ENCODE measurements around the gene SYNGR4. TPM values are rescaled to one million over a fixed set of nuclear protein-coding genes. Genes with fewer than 3 reads are reported as not detected.

The SYNGR4 gene
- total and polyA plus RNA-seq, 2 donors (not counting 1 experiment from before 2014, with no cell fraction given) = not detected

- H3K4me1 ChIP-seq (ENCODE audit: control insufficient read depth in 2 of 2, insufficient read depth in 2 of 2, low read length in 2 of 2) = peaks cover 6 to 13% of the 10 kb centered on the region in 2 donors
- 97% methylated on average over 14 of the region's 14 CpGs for WGBS (ENCODE audit: insufficient coverage)
- no peak overlapping the region for H3K4me3 ChIP-seq (ENCODE audit: control extremely low read depth in 1 of 5, extremely low read depth in 1 of 5, insufficient read depth in 1 of 5, low read depth in 2 of 5, low read length in 4 of 5)
- CTCF ChIA-PET = interaction anchor here (1.0 to 11.5 kb wide), 2 partner anchors 19 to 237 kb away, joined by 5 to 345 read pairs; partner anchors contain the start of gene EMP3
- H3K4me1 Mint-ChIP-seq = peaks cover 12% of the 10 kb centered on the region
- H3K9ac ChIP-seq (ENCODE audit: low read length) = no peak overlapping the region
- intact Hi-C loops (cut with micrococcal nuclease) = no loop called here
- H3K36me3 ChIP-seq (replicated peaks in 1 of 2; ENCODE audit: control extremely low read depth in 1 of 2, control insufficient read depth in 1 of 2, extremely low read depth in 1 of 2, insufficient read depth in 2 of 2, low read length in 1 of 2) = peaks cover 0 to 7% of the 10 kb centered on the region in 2 experiments
- no peak for TF ChIP-seq EZH2 (IDR thresholded peaks at IDR 0.05; ENCODE audit: borderline replicate concordance, insufficient read depth, low read depth, low read length, poor library complexity, severe bottlenecking)
- TF ChIP-seq CTCF (IDR thresholded peaks at IDR 0.05) = no peak
- no peak overlapping the region for H3K27ac ChIP-seq (ENCODE audit: low read length in 2 of 2)
- H3K9me3 ChIP-seq (ENCODE audit: control extremely low read depth in 1 of 3, control insufficient read depth in 2 of 3, insufficient read depth in 1 of 3, low read length in 2 of 3) = no peaks in the 10 kb centered on the region
- no peak overlapping the region for H3K4me3 Mint-ChIP-seq
- H3K27me3 ChIP-seq (replicated peaks in 1 of 4; ENCODE audit: control extremely low read depth in 1 of 4, control insufficient read depth in 3 of 4, insufficient read depth in 4 of 4, low read length in 3 of 4) = no peaks in the 10 kb centered on the region
- no peak overlapping the region for H3K4me2 ChIP-seq (replicated peaks; ENCODE audit: low read depth, low read length, poor library complexity, severe bottlenecking)
- H3K79me2 ChIP-seq (ENCODE audit: control insufficient read depth, insufficient read depth, low read length) = peaks cover 7% of the 10 kb centered on the region
- no peak for ATAC-seq (ENCODE audit: low read depth)
- DNase-seq = no peak
- no peaks in the 10 kb centered on the region for H3K27me3 Mint-ChIP-seq
- POLR2A ChIA-PET = no interaction called here
- H3K9me3 Mint-ChIP-seq (ENCODE audit: insufficient read depth) = no peaks in the 10 kb centered on the region
- peaks cover 10% of the 10 kb centered on the region for H4K20me1 ChIP-seq (ENCODE audit: control insufficient read depth, insufficient read depth, low read length, poor library complexity, severe bottlenecking)
- H2AFZ ChIP-seq (ENCODE audit: insufficient read depth, low read depth, low read length, poor library complexity, severe bottlenecking) = no peak overlapping the region
- H3K27ac Mint-ChIP-seq = no peak overlapping the region
Measured at GRCh38 chr19:48338253-48338755, 25.9 kb upstream of the SYNGR4 start.

GRCh38 chr19:48338802-48339503, 25.2 kb upstream of the SYNGR4 start:
- H3K27ac Mint-ChIP-seq = no peak overlapping the region
- WGBS (ENCODE audit: insufficient coverage) = 94% methylated on average over 14 of the region's 14 CpGs

More at GRCh38 chr19:48338802-48339503, 25.2 kb upstream of the SYNGR4 start:
- Histone ChIP-seq H3K4me1 (ENCODE audit: control insufficient read depth in 2 of 2, insufficient read depth in 2 of 2, low read length in 2 of 2) (peaks cover 6 to 8% of the 10 kb centered on the region in 2 donors), H3K9ac (ENCODE audit: low read length) (no peak overlapping the region), H3K27me3 (replicated peaks in 1 of 4; ENCODE audit: control extremely low read depth in 1 of 4, control insufficient read depth in 3 of 4, insufficient read depth in 4 of 4, low read length in 3 of 4) (no peaks in the 10 kb centered on the region), H3K36me3 (replicated peaks in 1 of 2; ENCODE audit: control extremely low read depth in 1 of 2, control insufficient read depth in 1 of 2, extremely low read depth in 1 of 2, insufficient read depth in 2 of 2, low read length in 1 of 2) (peaks cover 0 to 7% of the 10 kb centered on the region in 2 experiments), H3K27ac (ENCODE audit: low read length in 2 of 2) (no peak overlapping the region), H2AFZ (ENCODE audit: insufficient read depth, low read depth, low read length, poor library complexity, severe bottlenecking) (no peak overlapping the region), H3K4me3 (ENCODE audit: control extremely low read depth in 1 of 5, extremely low read depth in 1 of 5, insufficient read depth in 1 of 5, low read depth in 2 of 5, low read length in 4 of 5) (no peak overlapping the region), H3K4me2 (replicated peaks; ENCODE audit: low read depth, low read length, poor library complexity, severe bottlenecking) (no peak overlapping the region), H3K79me2 (ENCODE audit: control insufficient read depth, insufficient read depth, low read length) (peaks cover 7% of the 10 kb centered on the region), H4K20me1 (ENCODE audit: control insufficient read depth, insufficient read depth, low read length, poor library complexity, severe bottlenecking) (peaks cover 10% of the 10 kb centered on the region), H3K9me3 (ENCODE audit: control extremely low read depth in 1 of 3, control insufficient read depth in 2 of 3, insufficient read depth in 1 of 3, low read length in 2 of 3) (no peaks in the 10 kb centered on the region)
- ATAC-seq (ENCODE audit: low read depth) (no peak), DNase-seq (no peak)
- POLR2A ChIA-PET = no interaction called here
- H3K4me1 Mint-ChIP-seq = peaks cover 6% of the 10 kb centered on the region
- H3K9me3 Mint-ChIP-seq (ENCODE audit: insufficient read depth) = no peaks in the 10 kb centered on the region
- CTCF ChIA-PET = interaction anchor here (1.0 to 11.5 kb wide), 2 partner anchors 20 to 238 kb away, joined by 5 to 345 read pairs; partner anchors contain the start of gene EMP3
- no peak for TF ChIP-seq EZH2 (IDR thresholded peaks at IDR 0.05; ENCODE audit: borderline replicate concordance, insufficient read depth, low read depth, low read length, poor library complexity, severe bottlenecking)
- TF ChIP-seq CTCF (IDR thresholded peaks at IDR 0.05) = no peak
- intact Hi-C loops (cut with micrococcal nuclease) = no loop called here
- no peak overlapping the region for H3K4me3 Mint-ChIP-seq
- H3K27me3 Mint-ChIP-seq = no peaks in the 10 kb centered on the region
